Stimulated activated CD8-positive, alpha-beta memory T cell treated with anti-CD3 and anti-CD28 coated beads, Interleukin-12 subunit alpha, Interleukin-12 subunit beta, amount 100 ng/mL, for 4 hours (primary cell): ENCODE data around the gene USP20.
A peak's percentile ranks its signal among the peaks of the same experiment; 100 is the strongest.

Experiments
- DNase-seq: peaks from one replicate; pipeline ENCODE4 v3.0.0-alpha.2; 2020; ENCODE audit warnings: low read depth

USP20 gene

GRCh38 chr9:129857207-129857606 is 21.9 kb downstream of the USP20 start:
- no peak for DNase-seq

GRCh38 chr9:129858167-129858962 is 23.1 kb downstream of the USP20 start:
- DNase-seq, result no peak

- no peak for DNase-seq
Observed at GRCh38 chr9:129860653-129861446, 25.6 kb downstream of the USP20 start.

GRCh38 chr9:129861447-129861827 is 26.2 kb downstream of the USP20 start:
- DNase-seq, result no peak

- no peak for DNase-seq
Observed at GRCh38 chr9:129863059-129863690, 27.9 kb downstream of the USP20 start.

- DNase-seq, result no peak
Observed at GRCh38 chr9:129864991-129865647, 29.9 kb downstream of the USP20 start.

GRCh38 chr9:129865668-129866320 is 30.5 kb downstream of the USP20 start:
- no peak for DNase-seq

- DNase-seq, result no peak
Observed at GRCh38 chr9:129866394-129867135, 31.3 kb downstream of the USP20 start.

GRCh38 chr9:129867136-129868022 is 32.1 kb downstream of the USP20 start:
- no peak for DNase-seq

- no peak for DNase-seq
Observed at GRCh38 chr9:129868023-129868871, 33.0 kb downstream of the USP20 start.

- DNase-seq, result peak; percentile 80
Observed at GRCh38 chr9:129868872-129869486, 33.7 kb downstream of the USP20 start.

- no peak for DNase-seq
Observed at GRCh38 chr9:129869585-129870501, 34.6 kb downstream of the USP20 start.

- DNase-seq, result no peak
Observed at GRCh38 chr9:129871046-129871445, 35.8 kb downstream of the USP20 start.

GRCh38 chr9:129873563-129874190 is 38.4 kb downstream of the USP20 start:
- DNase-seq, result no peak

GRCh38 chr9:129874261-129875101 is 39.2 kb downstream of the USP20 start:
- DNase-seq, result no peak

- DNase-seq, result no peak
Observed at GRCh38 chr9:129875181-129875611, 39.9 kb downstream of the USP20 start.
